ENCODE data around the gene TMEFF2.

The TMEFF2 gene

GRCh38 chr2:191917430-191917881, 277.3 kb downstream of the TMEFF2 start:
- TF ChIP-seq CTCF (IDR thresholded peaks at IDR 0.05; ENCODE audit: insufficient read depth, missing control alignments), result no peak
- FAIRE-seq (no peak), DNase-seq (ENCODE audit: insufficient read length, low spot score) (no peak)

- DNase-seq (ENCODE audit: insufficient read length, low spot score) (no peak), FAIRE-seq (no peak)
- no peak for TF ChIP-seq CTCF (IDR thresholded peaks at IDR 0.05; ENCODE audit: insufficient read depth, missing control alignments)
Observed at GRCh38 chr2:191916826-191917225, 277.9 kb downstream of the TMEFF2 start.

GRCh38 chr2:191915750-191916149, 279.0 kb downstream of the TMEFF2 start:
- DNase-seq (ENCODE audit: insufficient read length, low spot score) (no peak), FAIRE-seq (no peak)
- TF ChIP-seq CTCF (IDR thresholded peaks at IDR 0.05; ENCODE audit: insufficient read depth, missing control alignments), result no peak

- no peak for DNase-seq (ENCODE audit: insufficient read length, low spot score)
- no peak for FAIRE-seq
- TF ChIP-seq CTCF (IDR thresholded peaks at IDR 0.05; ENCODE audit: insufficient read depth, missing control alignments), result no peak
Observed at GRCh38 chr2:191913796-191914195, 280.9 kb downstream of the TMEFF2 start.

GRCh38 chr2:191912764-191913163, 282.0 kb downstream of the TMEFF2 start:
- no peak for DNase-seq (ENCODE audit: insufficient read length, low spot score)
- no peak for TF ChIP-seq CTCF (IDR thresholded peaks at IDR 0.05; ENCODE audit: insufficient read depth, missing control alignments)
- FAIRE-seq, result no peak

- FAIRE-seq (no peak), DNase-seq (ENCODE audit: insufficient read length, low spot score) (no peak)
- TF ChIP-seq CTCF (IDR thresholded peaks at IDR 0.05; ENCODE audit: insufficient read depth, missing control alignments), result no peak
Observed at GRCh38 chr2:191910518-191910917, 284.2 kb downstream of the TMEFF2 start.

- DNase-seq (ENCODE audit: insufficient read length, low spot score), result no peak
- no peak for FAIRE-seq
- TF ChIP-seq CTCF (IDR thresholded peaks at IDR 0.05; ENCODE audit: insufficient read depth, missing control alignments), result no peak
Observed at GRCh38 chr2:191908874-191909273, 285.9 kb downstream of the TMEFF2 start.
